Gastroesophageal sphincter (tissue), 3 donors: ENCODE data around the gene SMAGP.

Experiments used
- POLR2A ChIP-seq, 2 donors: fragments of 450-650 bp; IDR thresholded peaks; one replicate each; pipeline ENCODE4 v1.6.1; 2017; ENCODE audit warnings: antibody characterized with exemption in 2 of 2, mild to moderate bottlenecking in 2 of 2, moderate library complexity in 1 of 2
- POLR2AphosphoS5 ChIP-seq: sonication (generic); formaldehyde crosslinking; IDR thresholded peaks from one replicate; pipeline ENCODE4 v1.6.1; 2017; ENCODE audit warnings: antibody characterized with exemption
- TF ChIP-seq, protein P1 (sequence below), 4 experiments: fragments of 200-600 bp in 2 of 4; fragments of 450-650 bp in 2 of 4; sonication (generic) in 1 of 4; IDR thresholded peaks; one replicate each; pipeline ENCODE4 v1.5.1; 2017 to 2019; ENCODE audit warnings: antibody characterized with exemption in 4 of 4, mild to moderate bottlenecking in 2 of 4, moderate library complexity in 2 of 4

DNA sequence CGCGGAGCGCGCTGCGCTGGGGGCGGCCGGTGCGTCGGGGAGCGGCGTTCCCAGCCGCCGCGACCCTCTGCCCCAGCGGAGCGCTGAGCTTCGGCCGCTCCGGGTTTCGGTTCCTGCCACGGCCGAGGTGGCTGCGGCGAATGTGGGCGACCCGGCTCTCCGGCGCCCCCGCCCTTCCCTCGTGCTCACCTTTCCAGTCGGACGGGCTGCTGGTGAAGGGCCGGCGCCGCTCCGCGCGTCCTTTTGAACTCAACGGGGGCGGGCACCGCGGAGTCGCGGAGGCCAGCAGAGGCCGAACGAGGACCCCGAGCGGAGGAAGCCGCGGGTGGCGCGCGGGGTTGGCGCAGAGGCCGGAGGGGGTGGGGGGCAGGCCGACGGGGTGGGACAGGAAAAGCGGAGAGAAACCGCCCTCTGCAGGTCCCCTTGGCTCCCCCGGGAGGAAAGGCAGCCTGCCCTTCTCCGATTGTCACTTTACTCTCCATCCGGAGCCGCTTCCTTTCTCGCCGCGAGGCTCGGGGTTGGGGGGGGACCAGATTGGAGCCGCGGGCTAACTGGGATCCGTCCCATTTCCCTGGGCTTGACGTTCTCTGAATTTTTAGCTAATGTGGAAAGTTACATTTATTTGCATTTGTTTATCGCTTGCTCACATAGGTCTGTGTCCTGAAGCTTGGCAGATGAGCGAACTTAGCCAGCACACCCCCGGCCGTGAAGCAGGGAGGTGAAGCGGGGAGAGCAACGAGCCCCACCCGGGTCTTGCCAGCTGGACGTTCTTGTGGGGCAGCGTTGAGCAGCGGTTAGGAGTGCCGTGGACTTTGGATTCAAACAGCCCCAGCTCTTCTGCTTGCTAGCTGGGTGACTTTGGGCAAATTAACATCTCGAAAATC is at the start of gene SMAGP:
- TF ChIP-seq, protein P1, sequence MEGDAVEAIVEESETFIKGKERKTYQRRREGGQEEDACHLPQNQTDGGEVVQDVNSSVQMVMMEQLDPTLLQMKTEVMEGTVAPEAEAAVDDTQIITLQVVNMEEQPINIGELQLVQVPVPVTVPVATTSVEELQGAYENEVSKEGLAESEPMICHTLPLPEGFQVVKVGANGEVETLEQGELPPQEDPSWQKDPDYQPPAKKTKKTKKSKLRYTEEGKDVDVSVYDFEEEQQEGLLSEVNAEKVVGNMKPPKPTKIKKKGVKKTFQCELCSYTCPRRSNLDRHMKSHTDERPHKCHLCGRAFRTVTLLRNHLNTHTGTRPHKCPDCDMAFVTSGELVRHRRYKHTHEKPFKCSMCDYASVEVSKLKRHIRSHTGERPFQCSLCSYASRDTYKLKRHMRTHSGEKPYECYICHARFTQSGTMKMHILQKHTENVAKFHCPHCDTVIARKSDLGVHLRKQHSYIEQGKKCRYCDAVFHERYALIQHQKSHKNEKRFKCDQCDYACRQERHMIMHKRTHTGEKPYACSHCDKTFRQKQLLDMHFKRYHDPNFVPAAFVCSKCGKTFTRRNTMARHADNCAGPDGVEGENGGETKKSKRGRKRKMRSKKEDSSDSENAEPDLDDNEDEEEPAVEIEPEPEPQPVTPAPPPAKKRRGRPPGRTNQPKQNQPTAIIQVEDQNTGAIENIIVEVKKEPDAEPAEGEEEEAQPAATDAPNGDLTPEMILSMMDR (IDR thresholded peaks at IDR 0.05): peak in 1 of 4 experiments; percentile 36
- TF ChIP-seq POLR2A (IDR thresholded peaks at IDR 0.05): no peak
- no peak for TF ChIP-seq POLR2AphosphoS5
